Fibroblast of skin of abdomen (primary cell): ENCODE data around the gene NDUFA11. TPM values are rescaled to one million over a fixed set of nuclear protein-coding genes. Genes with fewer than 3 reads are reported as not detected.

ENCODE experiments used
- DNase-seq: peaks from one replicate; pipeline ENCODE4 v3.0.0-alpha.2; 2013
- polyA plus RNA-seq, 2 experiments: library from polyadenylated mRNA; unstranded; fragments of 120-200 nt; gene quantifications; one replicate each; pipeline ENCODE4 v1.2.1, GENCODE V29; 2013; ENCODE audit not compliant: insufficient read length in 2 of 2

The NDUFA11 gene
- 237 TPM for polyA plus RNA-seq (2013, experiment 1 of 2; ENCODE audit: insufficient read length)
- polyA plus RNA-seq (2013, experiment 2 of 2; ENCODE audit: insufficient read length), result 248 TPM

DNA sequence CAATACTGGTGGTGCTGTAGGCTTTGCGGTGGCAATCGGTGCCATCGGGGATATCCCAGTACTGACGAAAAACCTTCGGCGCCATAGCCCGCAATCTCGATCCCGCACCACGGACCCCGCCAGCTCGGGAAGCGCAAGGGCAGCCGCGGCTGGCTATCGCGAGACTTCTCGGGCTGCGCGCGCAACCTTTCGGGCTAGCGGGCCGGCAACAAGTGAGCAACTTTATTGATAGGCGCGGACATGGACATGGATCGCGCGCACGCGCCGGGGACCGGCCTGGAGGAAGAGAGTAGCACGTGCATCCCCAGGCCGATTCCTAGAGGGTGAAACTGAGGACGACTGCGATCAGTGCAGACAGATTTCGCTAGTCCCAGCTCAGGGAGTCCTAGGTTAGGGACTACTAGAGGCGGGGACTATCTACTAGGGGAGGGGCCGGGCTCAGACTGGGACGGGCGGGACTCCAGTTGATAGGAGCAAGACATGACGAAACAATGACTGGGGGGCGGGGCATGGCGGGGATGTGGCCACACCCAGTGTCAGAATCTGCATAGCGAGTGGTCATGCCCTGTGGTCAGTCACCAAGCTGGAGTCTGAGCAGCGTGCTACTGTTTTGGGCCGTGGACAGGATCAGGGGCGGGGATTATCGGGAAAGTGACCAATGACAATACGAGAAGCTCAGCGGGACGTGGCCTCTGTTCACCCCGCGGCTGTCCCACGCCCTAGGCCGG is at the start of gene NDUFA11:
Gene NDUFA11 (minus strand): TSS at position 167 of the 728 bp plus-strand sequence. CDS start 82 bp downstream, at position 85.
- peak; percentile 96 for DNase-seq

DNA sequence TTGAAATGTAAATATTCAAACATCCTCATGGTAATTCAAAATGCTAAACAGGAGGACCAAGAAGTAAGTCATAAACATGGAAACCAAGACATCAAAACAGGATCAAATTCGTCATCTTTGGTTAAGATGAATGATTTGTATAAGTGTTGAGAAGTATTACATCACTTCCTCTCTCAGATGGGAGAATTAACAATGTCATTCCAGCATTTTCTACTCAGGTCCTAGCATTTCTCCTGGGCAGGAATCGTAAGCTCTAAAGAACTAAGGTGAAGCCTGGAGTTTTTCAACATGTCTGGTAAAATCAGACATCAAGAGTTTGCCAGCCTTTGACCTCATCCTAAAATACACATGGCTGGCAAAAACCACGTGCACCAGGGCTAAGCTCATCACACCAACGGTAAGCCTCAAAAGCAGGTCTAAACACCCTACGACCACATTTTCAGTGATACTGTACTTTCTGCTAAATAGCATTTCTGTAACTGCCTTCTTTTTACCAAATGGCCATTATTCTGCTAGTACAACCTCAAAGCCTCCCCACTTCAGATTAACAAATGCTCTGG is 49.5 kb upstream of the NDUFA11 start:
- peak; percentile 57 for DNase-seq

DNA sequence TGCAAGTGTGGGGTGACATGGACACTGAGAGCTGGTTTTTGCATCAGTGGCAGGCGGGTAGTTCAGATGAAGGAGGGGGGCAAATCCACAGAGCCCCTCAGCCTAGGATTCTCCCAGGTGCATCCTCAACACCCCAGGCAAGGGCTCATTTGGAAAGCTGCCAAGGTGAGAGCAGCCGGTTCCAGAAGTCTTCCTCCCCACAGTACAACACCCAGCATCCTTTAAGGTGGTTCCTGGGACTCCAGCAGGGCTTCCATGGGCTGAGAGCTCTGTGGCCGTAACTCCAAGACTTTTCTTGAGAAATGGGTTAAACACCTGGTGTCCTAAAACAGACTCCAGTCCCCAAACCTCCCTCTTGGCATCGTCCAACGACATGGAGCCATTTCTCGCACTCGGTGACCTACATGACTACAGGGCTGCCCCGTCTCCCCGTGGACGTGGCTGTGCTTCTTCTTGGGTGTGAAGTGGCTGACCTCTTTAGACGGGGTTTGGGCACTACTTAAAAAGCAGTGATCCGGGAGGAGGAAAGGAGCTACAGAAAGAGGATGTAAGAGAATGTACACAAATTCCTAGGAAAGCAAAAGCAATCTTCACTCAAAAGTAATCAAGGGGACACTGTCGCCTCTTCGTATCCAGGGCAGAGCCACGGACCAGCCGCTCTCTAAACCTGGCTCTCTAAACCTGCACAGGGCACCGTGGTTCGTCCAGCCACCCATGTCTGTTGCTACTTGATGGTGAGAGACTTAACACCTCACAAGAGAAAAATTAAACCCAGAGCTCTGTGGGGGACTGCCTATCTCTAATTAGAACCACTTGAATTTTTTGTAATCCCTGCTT is 48.8 kb upstream of the NDUFA11 start:
- DNase-seq, result no peak

DNA sequence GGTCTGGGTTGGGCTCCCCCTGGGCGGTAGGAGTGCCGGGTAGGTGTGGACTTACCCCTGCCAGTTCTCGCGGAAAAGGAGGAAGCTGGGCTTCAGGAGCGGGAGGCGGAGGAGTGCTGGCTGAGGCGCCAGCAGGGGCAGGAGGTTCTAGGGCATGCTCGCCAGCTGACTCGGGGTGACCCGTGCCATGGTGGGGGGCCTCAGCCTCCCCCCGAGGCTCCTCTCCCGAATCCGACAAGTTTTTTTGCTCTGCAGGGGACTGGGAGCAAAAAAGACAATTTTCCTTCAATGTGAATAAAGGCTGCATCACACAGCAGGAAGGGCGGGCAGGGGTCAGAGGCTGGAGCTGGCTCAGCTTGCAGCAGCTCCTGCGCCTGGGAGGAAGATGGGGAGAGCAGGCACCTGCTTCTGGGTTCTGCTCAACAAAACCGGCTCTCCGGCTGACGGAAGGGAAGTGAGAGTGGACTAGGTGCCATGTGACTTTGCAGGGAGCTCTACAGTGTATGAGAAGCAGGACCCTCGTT is 47.8 kb upstream of the NDUFA11 start:
- DNase-seq, result no peak

GRCh38 chr19:5950741-5951140 is 47.2 kb upstream of the NDUFA11 start:
- no peak for DNase-seq

DNA sequence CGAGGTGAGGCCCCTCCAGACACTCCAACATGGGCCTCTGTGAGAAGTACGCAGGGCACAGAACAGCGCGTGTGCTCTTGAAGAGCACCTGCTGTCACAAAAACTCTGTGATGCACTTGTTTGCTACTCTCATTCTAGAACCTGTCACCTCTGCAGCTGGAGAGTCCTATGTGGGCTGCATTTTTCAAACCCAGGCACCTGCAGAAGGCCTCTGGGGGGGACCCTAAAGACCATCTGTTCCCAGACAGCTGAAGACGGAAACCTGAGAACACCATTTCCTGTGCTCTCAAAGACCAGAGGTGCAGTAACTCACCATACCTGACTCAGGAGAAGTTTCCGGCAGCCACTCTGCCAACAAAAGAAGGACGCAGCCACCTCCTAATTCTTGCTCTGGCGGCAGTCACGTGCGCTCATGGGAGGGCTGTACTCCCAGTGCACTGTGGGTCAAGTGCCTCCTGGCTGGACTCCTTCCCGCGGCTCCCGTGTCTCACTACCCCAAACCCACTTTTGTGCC is 46.3 kb upstream of the NDUFA11 start:
- no peak for DNase-seq

DNA sequence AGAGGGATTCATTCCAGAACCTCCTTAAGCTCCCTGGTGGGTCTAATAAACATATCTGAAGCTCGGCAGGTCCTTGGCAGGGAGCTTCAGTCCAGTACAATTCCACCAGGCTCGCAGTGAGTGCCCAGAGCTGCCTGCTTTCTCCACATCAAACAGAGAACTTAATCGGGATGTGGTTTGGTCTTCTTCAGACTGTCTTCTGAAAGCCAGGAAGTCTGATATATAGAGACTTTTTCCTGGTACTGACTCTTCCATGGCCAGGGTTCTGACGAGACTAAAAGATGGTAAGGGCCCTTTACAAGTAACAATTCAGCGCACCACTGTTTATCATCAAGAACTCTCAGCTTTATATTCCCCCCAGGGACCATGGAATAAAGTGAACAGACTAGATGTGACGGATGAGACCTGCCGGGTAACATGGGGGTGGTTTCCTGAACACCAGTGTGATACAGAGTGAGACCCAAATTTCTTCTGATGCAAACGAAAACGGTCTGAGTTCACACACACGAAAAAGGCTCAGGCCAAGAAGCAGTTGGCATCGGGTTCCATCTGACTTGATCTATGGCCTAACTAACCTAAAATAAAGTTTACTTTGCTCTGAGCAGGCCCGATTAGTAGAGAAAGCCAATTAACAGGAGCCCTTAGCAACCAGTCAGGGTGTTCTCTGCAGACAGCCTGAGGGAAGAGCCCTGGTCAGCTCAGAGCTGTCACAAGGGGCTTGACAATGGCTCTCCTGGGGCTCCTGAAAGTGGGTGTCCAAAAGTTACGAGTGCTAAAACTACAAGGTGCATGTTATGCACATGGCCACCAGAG is 45.4 kb upstream of the NDUFA11 start:
- DNase-seq, result no peak

DNA sequence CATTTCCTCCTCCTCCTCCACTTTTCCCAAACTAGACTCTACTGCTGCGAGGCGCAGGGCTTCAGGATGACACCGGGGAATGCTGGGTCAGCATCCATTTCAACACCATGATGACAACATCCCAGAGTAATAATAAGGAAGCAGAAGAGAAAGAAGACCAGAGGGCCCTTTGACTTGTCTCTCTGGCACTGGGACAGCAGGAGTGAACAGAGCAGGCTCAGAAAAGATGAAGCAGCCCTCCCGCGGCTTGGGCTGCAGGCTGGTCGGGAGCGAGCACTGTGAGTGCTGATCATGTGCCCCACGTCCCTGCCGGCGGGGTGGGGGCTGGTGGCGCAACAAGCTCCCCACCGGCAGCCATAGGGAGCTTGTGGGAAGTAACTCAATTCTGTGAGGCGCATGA is 43.8 kb upstream of the NDUFA11 start:
- peak; percentile 61 for DNase-seq

- DNase-seq, result no peak
Observed at GRCh38 chr19:5943623-5944022, 40.0 kb upstream of the NDUFA11 start.

DNA sequence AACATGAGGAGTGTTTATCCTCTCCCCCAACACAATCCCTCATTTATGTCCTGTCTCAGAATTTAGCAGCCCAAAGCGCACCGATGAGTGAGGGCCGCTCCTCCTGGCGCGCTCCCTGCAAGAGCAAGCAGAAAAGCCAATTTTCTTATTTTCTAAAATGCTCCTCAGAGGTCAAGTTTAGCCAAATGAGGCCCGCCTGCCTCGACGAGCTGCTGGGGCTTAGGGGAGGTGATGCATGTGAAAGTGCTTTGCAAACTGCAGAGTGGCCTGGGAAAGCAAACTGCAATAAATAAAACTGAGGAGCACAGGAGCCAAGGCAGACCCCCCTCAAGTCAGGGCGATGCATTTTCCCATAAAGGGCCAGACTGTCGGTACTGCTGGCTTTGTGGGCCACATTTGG is 39.5 kb upstream of the NDUFA11 start:
- no peak for DNase-seq

DNA sequence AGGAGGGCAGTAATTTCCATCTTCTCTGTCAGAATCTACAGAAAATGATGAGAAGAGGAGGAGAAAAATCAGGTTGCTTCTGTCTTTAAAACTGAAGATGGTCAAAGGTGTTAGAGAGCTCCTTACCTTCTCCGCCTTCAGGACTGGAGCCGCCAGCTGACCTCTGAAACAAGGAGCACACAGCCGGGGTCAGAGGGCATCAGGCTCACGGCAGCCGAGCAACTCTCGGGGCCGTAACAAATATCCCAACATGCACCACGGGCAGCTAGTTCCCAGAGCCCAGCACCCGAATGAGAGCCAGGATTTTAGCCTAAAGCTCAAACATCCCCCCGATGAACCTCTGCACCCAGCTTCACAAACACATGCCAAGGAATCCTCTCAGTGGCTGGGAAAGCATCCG is 38.1 kb upstream of the NDUFA11 start:
- DNase-seq, result no peak

DNA sequence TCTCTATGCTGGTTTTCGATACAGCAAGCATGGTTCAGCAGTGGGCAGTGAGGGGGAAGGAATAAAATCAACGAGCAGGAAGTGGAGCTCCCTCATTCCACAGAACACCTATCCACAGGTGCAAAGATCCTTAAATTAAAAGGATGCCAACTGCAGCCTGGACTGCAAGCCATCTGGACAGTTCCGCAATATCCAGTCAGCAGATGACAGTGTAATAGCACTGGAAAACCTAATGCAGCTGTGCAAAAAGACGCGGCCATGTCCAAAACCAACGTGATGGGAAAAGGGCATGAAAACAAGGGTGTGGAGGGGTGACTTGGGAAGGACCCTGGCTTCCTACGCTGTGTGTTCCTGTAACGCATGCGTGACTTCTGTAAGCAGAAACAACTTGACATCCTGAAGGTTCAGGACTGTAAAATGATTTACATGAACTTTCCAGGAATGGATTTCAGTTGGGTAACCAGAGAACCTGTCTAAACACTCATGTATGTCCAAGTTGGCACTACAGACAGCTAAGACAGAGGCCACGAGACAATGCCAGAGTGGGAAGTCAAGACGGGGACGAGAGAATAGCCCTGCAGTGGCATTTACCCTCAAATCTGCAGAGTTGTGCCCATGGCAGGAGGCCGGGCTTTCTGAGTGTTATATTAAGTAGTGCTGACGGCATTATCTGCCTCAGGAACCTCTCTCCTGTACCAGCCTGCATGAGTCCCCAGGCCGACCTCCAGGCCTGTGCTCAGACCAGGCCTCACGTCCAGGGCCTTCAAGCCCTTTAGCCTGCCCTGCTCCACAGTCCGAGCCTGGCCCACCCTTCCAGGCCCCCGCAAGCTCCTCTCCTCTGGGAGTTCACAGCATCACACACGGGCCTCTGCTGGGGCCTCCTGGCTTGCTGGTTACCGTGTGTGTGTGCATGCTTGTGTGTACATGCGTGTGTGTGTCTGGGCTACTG is 36.9 kb upstream of the NDUFA11 start:
- no peak for DNase-seq

- no peak for DNase-seq
Observed at GRCh38 chr19:5937550-5937949, 34.0 kb upstream of the NDUFA11 start.

DNA sequence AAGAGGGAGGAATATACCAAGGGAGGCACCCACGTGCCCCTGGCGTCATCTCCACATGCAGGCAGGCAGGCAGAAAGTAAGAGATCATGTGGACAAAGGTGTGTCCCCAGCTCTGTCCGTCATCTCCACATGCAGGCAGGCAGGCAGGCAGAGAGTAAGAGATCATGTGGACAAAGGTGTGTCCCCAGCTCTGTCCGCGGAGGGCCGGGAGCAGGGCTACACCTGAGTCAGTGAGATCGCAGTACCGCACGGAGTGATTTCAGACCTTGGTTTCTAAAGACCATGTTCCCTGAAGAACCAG is 32.7 kb upstream of the NDUFA11 start:
- DNase-seq, result no peak

GRCh38 chr19:5935473-5936291 is 32.1 kb upstream of the NDUFA11 start:
- no peak for DNase-seq

DNA sequence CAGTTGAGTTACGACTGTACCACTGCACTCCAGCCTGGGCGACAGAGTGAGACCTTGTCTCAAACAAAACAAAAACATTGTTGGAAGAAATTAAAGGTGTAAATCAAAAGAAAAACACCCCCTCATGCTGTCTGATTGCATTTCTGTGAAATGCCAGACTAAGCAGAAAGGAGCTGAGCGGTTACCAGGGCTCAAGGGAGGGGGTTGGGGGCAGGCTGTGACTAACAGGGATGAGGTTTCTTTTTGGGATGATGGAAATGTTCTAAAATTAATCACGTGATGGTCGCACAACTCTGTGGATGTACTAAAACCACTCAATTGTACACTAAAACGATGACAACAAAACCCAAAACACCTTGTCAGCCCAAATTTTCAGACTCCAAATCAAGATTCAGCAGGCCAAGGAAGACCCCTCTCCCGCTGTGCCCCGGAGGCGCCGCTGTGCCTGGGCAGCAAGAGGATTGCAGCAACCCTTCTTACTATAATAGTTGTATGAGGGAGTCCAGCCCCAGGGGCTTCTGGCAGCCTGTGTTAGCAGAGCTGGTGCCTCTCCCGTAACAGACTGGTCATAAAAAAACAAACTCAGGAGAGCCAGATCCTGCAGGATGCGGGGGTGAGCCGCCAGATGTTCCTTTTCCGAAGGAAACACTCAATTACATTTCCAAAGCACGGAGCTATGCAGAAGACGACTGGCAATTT is 31.3 kb upstream of the NDUFA11 start:
- peak; percentile 56 for DNase-seq

- no peak for DNase-seq
Observed at GRCh38 chr19:5934069-5934401, 30.4 kb upstream of the NDUFA11 start.

DNA sequence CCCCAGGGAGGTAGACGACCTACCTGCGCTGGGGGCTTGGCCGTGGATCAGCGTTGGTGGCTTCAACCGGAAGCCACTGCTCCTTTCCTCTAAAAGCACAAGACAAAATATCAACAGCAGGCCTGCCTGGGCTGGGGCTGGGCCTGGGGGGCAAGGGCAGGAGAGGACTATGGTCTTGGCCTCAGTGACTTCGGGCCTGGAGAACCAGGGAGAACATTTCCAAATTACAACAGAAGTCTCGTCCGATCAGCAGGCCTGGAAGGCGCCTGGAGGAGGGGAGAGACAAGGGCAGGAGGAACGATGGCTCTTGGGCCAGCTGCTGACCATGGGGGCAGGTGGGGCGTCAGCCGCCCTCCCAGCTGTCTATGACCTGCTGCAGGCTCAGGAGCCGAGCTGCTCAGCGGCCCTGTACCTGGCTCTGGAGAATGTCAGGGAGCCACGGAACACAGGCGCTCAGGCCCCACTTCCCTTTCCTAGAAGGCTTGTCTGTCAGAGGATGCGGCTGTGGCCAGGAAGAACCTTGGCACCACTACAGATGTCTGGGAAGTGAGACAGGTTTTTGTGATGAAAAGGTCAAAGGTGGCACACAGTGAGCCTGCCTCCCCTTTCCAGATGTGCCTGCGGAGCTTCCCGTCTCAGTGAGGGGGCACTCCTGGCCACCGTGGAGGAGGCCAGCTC is 29.9 kb upstream of the NDUFA11 start:
- DNase-seq, result no peak
